Tongue (tissue), 2 donors: ENCODE results near the gene BDKRB2. TPM values are rescaled to one million over a fixed set of nuclear protein-coding genes. Genes with fewer than 3 reads are reported as not detected.
"Not testable (repeated sequence)": the region's sequence is repeated elsewhere in the genome, so short reads cannot be mapped to it uniquely, and the experiment has no call there.

ENCODE experiments used
- DNase-seq: peaks from one replicate; pipeline ENCODE4 v3.0.0-alpha.2; 2015
- total RNA-seq: library from RNA; depleted of rRNA; stranded (reverse); fragments of >200 nt; gene quantifications from one replicate; pipeline ENCODE4 v1.2.3, GENCODE V29; 2014

Gene BDKRB2
- total RNA-seq, 1 donor from 2014 or later: 9.1 TPM

DNA sequence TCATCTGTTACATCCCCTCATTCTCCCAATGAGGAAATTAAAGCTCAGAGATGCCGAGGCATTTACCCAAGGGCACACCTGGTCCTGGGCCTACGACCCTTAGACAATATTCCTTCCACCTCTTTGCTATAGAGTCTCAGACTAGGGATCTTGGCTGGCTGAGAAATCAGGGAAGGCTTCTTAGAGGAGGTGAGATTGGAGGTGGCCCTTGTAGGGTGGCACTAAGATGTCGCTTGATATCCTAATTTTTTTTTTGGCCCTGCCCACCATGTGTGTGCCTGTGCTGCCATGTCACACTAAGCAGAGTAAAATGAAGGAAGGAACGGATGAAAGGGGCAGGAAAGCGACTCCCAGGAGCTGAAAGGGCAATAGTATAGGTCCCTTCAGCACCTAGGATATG, 20.6 kb downstream of the BDKRB2 start:
- DNase-seq: no peak

GRCh38 chr14:96225745-96226151, 21.1 kb downstream of the BDKRB2 start:
- DNase-seq: peak; percentile 59

DNA sequence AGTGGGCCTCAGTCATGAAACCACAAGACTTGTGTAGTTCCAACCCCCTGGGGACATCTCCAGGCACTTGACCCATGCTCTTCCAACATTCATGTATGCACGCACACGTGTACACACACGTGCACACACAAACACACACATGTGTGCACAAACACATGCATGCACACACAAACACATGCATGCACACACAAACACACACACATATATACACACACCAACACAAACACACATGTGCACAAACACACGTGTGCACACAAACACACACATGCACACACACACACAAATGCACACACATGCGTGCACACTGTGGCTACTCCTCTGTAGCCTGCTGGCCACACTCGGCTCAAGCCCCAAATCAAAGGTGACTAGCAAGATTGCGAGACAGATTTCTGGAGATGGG, 22.8 kb downstream of the BDKRB2 start:
- DNase-seq: no peak

- DNase-seq: no peak
Measured at GRCh38 chr14:96229315-96229714, 24.7 kb downstream of the BDKRB2 start.

- peak; percentile 69 for DNase-seq
Measured at GRCh38 chr14:96231056-96231455, 26.4 kb downstream of the BDKRB2 start.

GRCh38 chr14:96231526-96232130, 27.0 kb downstream of the BDKRB2 start:
- DNase-seq: peak; percentile 88

DNA sequence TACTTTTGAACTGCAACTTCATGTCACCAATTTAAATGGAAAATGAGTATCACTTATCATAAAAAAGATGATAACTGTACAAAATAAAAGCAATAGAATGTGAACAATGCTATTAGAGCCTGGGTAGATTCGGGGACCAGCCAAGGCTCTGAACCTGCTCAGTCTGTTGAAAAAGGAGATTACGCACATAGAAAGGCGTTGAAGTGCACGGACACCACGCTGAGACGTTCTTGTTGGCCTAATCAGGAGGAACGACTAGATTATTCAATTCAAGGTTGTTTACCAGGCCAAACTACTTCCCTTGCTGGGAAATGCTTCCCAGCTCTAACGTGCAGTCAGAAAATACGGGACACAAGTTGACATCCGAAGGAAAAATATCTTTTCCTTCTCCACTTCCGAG, 27.9 kb downstream of the BDKRB2 start:
- no peak for DNase-seq

DNA sequence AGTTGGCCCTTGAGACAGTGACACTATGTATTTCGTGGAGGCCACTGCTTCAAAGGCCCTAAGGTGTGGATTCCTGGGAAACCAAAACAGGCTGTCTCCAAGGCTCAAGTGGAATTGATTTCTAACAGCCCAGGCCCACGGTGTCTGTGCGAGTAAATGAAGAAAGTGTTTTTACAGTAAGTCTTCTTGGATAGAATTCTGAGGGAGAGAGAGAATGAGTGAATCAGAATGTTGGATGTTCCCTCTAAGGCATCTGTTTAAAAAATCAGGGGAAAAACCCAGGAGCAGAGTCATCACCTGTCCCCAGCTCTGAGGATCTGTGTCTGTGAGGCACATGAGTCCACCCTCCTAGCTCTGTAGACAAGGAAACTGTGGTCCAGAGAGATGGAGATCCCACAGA, 29.0 kb downstream of the BDKRB2 start:
- peak; percentile 54 for DNase-seq

DNA sequence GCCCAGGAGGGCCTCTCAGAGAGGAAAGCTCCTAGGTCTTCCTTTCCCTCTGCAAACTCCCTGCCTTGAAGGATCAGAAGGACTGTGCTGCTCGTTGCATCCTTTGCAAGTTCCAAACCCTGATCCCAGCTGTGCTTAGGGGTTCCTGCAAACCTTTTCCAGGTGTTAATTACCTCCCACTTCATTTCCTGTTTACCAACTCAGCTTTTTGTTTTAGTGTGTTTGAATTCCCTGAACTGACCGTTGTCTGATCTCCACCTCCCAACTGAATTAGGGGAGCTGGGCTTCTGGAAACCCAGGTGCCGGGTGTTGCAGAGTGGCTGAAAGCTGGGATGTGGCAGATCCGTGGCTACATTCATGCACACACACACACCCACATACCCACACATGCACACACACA, 30.8 kb downstream of the BDKRB2 start:
- peak; percentile 37 for DNase-seq

GRCh38 chr14:96237641-96238040, 33.0 kb downstream of the BDKRB2 start:
- no peak for DNase-seq

DNA sequence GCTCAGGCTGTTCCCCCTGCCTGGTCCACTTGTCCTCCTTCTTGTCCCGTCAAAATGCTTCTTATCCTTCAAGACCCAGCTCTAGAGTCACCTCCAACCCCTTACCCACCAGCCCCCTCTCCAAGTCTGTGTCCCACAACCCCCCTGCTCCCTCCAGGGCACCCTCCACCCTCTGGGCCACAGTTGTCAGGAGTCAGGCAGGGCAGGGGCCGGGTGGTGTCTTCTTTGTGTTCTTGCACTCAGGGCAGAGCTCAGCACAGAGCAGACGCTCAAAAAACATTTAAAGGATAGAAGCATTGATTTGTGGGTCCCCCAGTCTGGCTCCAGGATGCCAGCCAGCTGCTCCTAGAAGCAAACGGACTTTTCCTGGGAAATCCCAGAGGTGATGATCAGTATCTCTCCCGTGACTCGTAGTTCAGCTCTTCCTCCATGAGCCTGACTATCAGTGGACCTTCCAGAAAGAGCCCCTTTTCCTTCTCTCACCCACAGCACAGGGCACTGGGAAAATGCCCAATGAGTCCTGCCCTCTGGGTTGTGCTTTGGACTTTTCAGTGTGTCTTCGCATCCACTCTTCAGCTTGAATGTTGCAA, 34.1 kb downstream of the BDKRB2 start:
- no peak for DNase-seq

DNA sequence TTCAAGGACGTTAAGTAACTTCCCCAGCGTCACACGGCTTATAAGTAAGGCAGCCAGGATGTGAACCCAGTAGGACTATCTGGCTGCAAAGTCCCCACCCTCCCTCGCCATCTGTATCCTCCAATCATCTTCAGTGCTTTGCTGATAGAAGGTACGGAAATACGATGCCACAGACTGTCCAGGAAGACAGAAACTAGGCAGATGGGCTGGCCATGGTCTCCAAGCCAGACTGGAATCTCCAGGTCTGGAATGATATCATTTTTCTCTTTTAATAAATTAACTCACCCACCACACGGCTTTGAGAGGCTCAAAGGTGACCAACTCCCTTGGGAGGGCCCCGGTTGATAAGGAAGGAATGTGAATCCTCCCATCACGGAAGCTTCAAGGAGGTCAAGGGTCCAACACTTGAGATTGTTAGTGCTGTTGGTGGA, 35.1 kb downstream of the BDKRB2 start:
- DNase-seq: no peak

- no peak for DNase-seq
Measured at GRCh38 chr14:96240641-96241040, 36.0 kb downstream of the BDKRB2 start.

- DNase-seq: no peak
Measured at GRCh38 chr14:96242126-96242525, 37.5 kb downstream of the BDKRB2 start.

DNA sequence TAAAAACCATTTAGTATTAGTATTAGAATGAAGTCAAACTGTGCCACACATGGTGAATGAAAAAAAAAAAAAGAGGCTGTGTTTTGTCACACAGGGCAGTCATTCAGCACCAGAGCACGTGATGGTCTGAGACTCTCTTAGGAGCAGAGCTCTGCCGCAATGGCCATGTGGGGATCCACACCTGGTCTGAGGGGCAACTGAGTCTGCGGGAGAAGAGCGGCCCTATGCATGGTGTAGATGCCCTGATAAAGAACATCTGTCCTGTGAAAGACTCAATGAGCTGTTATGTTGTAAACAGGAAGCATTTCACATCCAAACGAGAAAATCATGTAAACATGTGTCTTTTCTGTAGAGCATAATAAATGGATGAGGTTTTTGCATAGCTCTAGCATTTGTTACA, 39.1 kb downstream of the BDKRB2 start:
- no peak for DNase-seq

DNA sequence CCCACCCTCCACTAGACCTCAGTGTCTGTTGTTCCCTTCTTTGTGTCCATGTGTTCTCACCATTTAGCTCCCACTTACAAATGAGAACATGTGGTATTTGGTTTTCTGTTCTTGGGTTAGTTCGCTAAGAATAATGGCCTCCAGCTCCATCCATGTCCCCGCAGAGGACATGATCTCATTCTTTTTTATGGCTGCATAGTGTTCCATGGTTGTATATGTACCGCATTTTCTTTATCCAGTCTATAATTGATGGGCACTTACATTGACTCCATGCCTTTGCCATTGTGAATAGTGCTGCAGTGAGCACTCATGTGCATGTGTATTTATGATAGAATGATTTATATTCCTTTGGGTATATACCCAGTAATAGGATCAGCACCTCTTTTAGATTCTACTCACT, 40.4 kb downstream of the BDKRB2 start:
- DNase-seq: not testable (repeated sequence)

GRCh38 chr14:96245710-96246538, 41.3 kb downstream of the BDKRB2 start:
- DNase-seq: no peak

DNA sequence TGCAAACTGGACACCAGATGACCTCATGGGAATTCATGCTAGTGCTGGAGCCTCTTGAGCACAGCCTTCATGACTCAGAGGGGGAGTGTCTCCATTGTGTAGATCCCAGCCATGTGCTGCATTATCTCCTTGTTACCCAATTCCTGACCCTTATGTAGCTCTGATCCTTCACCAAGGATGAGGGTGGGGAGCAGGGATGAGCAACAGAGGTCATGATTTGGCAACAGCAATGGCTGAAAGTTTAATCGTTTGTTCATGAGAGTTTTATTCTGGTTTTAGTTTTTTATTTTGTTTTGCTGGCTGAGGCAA, 41.9 kb downstream of the BDKRB2 start:
- no peak for DNase-seq

- DNase-seq: no peak
Measured at GRCh38 chr14:96247031-96247430, 42.4 kb downstream of the BDKRB2 start.

- DNase-seq: no peak
Measured at GRCh38 chr14:96249029-96249428, 44.4 kb downstream of the BDKRB2 start.

GRCh38 chr14:96250485-96250884, 45.8 kb downstream of the BDKRB2 start:
- DNase-seq: no peak

DNA sequence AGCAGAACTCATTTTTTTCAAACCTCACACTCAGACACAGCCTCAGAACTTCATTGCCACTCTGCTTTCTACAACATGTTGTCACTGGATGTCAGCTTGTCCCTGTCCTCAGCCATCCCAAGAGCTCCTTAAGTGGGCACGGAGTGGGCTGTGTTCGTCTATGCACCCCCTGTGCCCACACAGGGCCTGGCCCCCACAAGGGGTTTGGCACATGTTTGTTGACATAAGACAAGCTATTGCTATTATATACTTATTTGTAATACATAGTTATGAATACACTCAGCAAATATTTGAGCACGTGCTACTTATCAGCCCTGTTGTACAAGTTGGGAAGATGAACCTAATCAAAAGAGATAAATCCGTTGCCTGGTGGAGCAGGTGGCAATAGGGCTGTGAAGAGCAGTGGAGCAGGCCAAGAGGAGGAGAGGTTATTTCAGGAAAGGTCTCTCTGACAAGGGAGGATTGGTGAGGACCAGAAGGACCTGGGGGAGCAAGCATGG, 47.1 kb downstream of the BDKRB2 start:
- no peak for DNase-seq

GRCh38 chr14:96252323-96252998, 47.8 kb downstream of the BDKRB2 start:
- DNase-seq: peak; percentile 88
